Fibroblast of skin of right biceps (primary cell): ENCODE results near the gene PGP.

ENCODE experiments used
- DNase-seq: peaks from one replicate; pipeline ENCODE4 v3.0.0-alpha.2; 2013

PGP gene

DNA sequence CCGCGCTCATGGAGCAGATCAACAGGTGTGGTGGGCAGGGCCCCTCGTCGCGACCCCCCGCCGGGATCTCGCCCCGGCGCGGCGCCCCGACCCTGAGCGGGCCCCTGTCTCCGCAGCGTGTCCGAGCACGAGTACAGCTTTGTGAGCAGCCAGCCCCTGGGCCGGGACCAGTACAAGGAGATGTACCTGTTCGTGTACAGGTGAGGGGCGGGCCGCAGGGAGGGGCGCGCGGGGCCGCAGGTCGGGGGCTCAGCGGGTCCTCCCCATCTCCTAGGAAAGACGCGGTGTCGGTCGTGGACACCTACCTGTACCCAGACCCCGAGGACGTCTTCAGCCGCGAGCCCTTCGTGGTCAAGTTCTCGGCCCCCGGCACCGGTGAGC, 22.5 kb upstream of the PGP start:
- DNase-seq = no peak

DNA sequence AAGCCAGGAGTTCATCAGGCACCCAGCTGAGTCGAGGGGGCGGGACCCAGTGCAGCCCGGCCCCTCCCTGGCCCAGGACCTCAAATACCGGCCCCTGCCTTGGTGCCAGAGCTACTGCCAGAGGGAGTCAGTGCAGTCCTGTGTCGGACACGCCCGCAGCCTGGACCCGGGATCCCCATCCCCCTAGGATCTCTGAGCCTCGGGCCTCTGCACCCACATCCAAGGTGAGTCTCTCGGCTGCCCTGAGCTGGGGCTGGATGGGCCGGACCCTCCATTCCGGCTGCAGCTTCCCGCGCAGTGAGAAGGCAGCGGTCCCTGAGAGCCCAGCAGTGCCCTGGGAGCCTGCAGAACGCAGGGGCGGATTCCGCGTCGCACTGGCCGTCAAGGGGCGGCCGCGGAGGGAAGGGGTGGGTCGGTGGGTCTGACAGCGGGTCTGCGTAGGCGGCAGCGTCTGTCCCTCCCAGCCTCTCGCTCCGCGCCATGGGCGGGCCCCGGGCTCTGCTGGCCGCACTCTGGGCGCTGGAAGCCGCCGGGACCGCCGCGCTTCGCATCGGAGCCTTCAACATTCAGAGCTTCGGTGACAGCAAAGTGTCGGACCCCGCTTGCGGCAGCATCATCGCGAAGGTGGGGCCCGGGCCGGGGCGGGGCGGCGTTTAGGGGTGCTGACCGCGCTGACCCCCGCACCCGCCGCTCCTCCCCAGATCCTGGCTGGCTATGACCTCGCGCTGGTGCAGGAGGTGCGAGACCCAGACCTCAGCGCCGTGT, 21.9 kb upstream of the PGP start, which contains the start of gene DNASE1L2:
Gene DNASE1L2 (plus strand): TSS at position 108 of the 765 bp plus-strand sequence. CDS start 373 bp downstream, at position 481.
- no peak for DNase-seq

DNA sequence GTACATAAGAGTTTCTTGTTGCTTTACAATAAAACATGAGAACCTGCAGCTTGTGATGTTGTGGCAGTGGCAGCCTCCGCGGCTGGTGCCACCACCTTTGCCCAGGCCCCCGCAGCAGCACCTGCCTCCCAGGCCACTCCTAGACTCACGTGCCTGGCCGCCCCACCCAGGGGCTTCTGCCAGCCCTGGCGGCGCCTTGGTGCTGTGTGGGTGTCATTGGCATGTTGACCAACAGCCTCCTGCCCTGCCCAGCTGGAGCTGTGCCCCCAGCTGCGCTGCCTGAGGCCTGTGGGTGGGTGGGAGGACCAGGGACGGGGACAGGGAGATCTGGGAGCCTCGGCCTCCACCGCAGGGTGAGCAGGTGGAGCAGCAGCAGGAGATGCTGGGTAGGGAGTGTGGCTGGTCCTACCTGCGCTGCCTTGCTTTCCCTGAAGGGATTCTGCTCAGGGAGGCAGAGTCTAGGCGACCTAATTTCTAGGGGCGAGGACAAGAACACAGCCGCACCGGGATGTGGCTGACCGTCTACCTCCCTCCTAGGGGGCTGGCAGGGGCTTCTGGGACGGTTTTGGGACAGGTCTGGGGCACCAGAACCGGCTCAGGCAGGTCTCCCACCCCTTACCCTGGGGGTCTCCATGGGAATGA, 21.2 kb upstream of the PGP start:
- DNase-seq = no peak

DNA sequence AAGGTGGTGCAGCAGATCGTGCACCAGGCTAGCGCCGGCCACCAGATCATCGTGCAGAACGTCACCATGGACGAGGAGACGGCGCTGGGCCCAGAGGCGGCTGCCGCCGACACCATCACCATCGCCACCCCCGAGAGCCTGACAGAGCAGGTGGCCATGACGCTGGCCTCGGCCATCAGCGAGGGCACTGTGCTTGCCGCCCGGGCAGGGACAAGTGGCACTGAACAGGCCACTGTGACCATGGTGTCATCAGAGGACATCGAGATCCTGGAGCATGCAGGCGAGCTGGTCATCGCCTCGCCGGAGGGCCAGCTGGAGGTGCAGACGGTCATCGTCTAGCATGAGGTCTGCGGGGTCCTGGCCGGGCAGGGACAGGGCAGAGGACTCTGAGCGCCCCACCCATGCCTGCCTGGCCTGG, 20.6 kb upstream of the PGP start:
- DNase-seq = no peak

DNA sequence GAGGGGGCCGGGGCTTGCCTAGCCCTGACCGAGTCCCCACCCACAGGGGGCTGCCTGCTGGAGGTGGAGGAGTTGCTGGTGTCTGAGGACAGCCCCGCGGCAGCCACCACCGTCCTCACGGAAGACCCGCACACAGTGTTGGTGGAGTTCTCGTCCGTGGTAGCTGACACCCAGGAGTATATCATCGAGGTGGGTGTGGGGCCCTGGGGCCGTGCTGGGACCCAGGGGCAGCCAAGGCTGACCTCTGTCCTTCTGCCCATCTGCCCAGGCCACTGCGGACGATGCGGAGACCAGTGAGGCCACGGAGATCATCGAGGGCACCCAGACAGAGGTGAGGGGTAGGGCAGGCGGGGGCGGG, 20.2 kb upstream of the PGP start:
- no peak for DNase-seq

DNA sequence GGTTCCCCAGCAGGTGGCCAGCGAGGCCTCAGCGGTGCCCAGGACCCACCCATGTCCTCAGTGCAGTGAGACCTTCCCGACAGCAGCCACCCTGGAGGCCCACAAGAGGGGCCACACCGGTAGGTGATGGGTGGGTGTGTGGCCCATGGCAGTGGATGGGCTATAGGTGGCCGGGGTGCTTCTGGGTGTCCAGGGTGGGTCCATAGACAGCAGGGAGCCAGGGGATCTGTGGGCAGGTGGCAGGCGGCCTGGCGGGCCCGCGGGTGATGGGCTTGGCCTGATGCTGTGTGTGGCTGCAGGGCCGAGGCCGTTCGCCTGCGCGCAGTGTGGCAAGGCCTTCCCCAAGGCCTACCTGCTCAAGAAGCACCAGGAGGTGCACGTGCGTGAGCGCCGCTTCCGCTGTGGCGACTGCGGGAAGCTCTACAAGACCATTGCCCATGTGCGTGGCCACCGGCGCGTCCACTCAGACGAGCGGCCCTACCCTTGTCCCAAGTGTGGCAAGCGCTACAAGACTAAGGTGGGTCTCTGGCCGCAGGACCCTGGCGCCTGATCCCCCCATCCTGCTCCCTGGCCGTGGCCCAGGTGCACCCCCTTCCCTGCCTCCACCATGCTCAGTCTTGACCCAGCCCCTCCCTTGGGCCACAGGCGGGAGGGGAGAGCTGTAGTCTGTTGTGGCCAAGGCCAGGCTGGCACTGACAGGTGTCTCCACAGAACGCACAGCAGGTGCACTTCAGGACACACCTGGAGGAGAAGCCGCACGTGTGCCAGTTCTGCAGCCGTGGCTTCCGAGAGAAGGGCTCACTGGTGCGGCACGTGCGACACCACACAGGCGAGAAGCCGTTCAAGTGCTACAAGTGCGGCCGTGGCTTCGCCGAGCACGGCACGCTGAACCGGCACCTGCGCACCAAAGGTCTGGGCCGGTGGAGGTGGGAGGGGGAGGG, 19.5 kb upstream of the PGP start:
- no peak for DNase-seq

DNA sequence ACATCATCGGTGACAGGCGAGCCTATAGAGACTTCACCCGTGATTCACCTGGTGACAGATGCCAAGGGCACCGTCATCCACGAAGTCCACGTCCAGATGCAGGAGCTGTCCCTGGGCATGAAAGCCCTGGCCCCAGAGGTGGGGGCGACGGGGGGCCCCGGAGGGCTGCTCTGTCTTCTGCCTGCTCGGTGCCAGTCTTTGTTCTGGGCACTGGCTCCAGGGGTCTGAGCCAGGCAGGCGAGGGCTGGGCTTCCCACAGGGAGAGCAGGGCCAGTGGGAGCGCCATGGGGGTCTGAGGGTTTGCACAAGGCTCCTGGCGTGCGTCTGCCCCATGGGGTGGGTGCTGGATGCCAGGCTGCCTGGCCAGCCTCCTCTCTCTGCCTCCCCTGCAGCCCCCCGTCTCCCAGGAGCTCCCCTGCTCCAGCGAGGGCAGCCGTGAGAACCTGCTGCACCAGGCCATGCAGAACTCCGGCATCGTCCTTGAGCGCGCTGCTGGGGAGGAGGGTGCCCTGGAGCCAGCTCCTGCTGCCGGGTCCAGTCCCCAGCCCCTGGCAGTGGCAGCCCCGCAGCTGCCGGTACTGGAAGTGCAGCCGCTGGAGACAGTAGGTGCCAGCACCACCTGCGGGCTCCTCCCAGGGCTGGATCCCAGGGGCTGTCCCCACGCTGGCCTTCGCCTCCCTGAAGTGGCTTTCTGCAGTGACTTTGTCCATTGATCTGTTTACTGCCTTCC, 18.6 kb upstream of the PGP start:
- DNase-seq = no peak

DNA sequence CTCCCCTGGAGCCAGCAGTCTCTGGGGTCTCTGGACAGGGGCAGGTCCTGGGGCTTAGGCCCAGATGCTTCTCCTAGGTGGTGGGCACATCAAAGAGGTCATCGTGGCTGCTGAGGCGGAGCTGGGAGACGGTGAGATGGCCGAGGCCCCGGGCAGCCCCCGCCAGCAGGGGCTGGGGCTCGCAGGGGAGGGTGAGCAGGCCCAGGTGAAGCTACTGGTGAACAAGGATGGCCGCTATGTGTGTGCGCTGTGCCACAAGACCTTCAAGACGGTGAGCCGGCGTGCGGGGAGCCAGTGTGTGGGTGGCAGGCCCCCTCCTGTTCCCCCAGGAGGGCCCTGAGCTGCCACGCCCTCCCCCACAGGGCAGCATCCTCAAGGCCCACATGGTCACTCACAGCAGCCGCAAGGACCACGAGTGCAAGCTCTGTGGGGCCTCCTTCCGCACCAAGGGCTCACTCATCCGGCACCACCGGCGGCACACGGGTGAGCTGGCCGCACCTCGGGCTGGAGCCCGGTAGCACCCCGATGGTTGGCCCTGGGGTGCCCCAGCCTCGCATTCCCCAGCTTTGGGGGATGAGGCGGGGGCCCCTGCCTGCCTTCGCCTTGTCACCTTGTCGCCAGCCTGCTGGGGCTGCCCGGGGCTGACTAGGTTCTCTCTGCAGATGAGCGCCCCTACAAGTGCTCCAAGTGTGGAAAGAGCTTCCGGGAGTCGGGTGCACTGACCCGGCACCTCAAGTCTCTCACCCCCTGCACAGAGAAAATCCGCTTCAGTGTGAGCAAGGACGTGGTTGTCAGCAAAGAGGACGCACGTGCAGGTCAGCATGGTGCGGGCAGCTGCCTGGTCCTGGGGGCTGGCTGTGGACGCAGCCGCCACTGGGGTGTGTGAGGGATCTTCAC, 17.7 kb upstream of the PGP start:
- DNase-seq = no peak

DNA sequence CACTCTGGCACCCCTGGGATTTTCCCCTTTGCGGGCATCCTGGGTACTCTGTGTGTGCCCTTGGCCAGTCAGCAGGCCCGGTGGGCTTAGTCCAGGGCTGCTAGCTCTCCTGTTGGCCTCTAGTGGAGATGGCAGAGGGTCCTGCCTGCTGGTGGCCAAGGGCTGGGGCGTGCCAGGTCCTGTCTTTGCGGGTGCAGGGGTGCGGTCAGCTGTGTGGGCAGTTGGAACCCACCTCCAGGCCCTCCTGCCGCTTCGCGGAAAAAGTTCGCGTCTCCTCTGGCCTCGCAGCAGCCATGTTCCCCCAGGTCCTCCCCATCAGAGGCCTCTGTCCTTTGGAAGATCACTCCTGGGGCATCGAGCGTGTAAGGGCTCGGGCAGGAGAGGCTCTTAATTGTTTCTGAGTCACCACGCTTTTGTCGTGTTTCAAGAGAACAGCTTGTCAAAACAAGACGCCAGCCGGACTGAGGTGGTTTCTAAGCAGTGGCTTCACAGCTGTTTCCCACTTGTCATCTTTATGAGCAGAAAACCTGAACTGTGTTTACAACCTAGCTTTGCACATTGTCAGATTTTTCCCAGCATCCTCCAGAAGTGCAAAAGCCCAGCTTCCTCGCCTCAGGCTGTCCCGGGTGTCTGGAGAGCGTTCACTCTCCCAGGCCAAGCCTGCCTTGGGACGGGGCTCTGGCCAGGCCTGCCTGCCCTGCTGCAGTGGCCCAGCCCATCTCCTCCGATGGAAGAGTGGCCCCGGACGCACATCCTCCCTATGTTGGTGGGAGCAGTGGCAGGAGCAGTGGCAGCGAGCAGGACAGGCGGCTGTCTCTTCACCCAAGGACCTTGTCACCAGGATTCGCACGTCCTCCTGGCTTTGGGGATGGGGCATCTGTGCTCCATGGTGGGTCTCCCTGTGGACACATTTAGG, 16.6 kb upstream of the PGP start:
- DNase-seq = no peak

DNA sequence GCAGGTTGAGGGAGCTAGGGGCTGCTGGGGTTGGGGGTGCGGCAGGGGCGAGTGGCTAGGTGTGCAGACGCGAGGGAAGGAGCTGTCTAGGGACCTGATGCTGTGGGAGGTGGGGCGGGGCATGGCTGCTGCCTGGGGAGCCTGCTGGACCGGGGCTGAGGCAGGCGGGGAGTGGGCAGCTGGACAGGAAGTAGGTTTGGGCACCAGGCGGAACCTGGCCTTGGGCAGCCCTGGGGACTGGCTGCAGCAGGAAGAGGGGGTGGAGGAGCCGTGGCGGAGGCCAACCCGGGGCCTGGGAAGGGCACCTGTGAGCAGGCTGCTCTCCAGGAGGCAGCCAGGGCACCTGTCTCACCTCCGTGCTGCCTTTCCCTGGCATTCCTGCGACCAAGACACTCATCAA, 15.7 kb upstream of the PGP start:
- DNase-seq = no peak

DNA sequence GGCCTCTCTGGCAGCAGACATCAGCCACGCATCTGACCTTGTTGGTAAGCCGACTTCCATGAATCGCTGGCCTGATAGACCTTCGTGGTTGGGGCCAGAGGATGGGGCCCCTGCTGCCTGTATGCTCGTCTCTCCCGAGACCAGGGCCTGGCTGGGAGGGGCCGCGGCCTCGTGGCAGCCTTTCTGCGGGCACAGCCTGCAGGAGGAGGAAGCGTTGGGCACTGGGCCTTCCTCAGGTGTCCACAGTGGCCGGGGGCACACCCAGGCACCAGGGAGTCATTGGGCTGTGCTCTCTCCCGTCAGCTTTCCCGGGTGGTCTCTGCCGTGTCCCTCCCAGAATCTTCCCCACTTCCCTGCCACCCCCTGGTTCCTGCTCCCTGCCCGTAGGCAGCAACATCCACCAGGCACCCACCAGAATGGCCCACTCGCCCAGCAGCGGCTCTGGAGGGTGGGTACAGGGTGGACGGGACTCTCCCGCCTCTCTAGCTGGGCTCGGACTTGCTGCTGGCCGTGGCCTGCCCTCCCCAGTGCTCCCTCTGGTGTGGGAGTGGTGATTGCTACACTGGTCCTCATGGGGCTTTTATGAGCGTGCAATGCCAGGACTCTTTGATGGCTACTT, 15.1 kb upstream of the PGP start:
- DNase-seq = no peak

DNA sequence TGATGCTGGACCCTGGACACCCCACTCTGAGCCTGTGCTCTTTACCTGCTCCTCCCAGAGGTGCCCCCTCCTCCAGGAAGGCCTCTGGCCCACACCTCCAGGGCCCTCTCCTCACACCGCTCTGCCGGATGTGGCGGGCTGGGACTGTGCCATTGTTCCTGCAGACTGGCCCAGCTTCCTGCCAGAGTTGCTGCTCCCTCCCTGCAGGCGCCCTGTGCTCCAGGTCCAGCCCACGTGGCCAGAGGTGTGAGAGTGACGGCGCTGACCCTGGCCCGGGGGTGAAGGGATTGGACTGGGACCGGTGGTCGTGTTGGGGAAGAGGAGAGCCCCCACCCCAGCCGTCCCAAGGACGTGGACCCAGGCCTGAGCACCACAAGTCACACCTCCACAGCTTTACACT, 14.5 kb upstream of the PGP start:
- no peak for DNase-seq

DNA sequence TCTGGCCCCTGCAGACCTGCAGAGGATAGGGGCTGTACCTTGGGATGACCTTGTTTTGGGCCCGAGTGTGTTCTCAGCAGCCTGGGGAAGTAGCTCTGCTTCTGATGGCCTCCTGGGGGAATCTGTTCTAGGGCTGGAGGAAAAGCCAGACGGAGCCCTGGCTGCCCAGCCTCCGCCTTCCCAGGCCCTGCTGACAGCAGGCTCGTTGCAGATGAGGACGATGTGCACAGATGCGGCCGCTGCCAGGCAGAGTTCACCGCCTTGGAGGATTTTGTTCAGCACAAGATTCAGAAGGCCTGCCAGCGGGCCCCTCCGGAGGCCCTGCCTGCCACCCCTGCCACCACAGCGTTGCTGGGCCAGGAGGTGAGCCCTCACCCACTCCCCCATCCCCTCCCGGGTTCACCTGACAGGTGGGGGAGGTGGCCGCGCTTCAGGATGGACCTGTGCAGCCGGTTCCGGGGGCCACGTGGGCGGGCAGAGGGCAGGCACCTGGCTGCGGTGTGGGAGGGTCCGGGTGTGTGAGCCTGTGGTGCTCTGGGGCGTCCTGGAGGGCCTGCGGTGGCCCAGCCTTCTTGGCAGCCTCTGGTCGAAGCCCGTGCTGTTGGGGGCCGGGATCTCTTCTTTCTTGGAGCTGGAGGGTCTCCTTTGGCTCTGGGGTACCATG, 13.7 kb upstream of the PGP start:
- no peak for DNase-seq

DNA sequence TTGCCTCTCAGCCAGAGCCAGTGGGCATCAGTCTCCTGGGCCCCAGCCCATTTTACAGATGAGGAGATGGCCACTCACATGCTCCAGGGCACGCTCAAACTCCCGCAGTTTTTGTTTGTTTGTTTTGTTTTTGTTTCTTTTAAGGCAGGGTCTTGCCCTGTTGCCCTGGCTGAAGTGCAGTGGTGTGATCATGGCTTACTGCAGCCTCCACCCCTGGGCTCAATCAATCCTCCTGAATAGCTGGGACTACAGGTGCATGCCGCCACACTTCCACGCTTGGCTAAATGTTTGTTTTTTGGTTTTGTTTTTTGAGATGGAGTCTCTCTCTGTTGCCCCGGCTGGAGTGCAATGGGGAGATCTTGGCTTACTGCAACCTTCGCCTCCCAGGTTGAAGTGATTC, 12.3 kb upstream of the PGP start:
- DNase-seq = no peak

DNA sequence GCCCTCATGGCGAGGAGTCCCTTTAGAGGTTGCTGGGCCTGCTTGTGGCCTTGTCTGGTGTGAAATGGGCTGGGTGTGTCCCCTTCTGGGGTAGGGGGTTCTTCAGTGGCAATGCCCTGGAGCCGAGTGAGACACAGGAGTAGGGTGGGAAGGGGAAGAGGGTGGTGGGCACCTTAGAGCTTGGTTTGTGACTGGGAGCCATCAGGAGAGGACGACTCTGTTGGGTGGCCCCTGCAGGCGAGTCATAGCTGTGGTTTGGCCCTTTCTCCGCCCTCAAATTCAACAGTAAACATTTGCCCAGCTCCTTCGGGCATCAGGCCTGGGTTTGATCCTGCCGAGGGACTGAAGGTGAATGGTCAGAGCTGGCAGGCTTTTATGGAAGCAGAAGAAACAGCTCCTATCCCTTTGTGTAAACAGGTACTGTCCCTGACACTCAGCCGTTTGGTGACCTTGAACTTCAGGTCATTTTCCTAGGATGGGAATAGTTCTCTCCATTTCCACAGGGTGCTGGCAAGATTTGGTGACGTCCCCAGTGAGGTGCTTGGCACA, 11.7 kb upstream of the PGP start:
- no peak for DNase-seq

DNA sequence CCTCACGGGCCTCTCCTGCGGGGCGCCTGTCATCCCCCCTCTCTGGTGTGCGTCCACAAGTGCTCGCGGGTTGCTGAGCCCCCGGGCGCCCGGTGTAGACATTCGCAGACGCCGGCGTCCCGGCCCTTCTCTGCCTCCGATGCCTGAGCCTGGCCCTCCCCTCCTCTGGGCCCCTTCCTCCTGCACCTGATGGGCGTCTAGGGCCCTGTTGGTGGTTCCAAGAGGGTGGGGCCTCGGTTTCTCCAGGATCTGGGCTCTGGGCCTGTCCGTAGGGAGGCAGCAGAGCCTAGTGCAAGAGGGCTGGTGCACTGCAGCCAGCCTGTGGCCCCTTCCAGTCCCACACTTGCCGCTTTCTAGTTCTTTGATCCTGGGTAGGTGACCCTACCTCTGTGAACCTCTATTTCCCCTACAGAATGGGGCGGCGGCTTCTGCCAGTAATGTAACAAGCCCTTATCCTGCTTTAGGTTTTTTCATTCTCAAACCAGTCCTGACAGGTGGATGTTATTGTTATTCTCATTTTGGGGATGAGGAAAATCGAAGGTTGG, 9.4 kb upstream of the PGP start:
- peak; percentile 39 for DNase-seq

DNA sequence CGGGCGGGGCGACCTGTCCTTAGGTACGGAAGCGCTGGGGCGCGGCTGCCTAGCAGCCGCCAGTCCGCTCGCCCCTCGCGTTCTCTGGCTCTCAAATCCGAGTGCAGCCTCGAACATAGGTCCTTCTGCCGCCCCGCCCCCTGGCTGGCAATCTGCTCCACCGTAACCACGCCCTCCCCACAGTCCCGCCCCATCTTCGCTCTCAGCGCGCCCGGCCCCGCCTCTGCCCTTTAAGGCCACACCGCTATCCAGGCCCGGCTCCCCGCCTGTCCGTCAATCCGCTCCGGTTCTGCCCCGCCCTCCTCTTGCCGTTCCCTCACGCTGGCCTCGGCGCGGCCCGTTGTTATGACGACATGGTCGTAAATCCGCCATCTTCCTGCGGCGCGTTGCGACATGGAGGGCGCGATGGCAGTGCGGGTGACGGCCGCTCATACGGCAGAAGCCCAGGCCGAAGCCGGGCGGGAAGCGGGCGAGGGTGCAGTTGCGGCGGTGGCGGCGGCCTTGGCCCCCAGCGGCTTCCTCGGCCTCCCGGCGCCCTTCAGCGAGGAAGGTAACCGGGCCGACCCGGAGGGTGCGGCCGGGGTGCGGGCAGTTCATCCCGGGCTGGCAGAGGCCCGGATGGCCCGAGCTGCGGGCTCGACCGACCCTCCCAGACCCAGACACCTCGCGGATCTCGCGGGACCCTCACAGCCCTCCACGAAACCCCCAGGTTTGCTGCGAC, 8.7 kb upstream of the PGP start, which contains the start of gene E4F1:
Gene E4F1 (plus strand): TSS at position 371 of the 721 bp plus-strand sequence. CDS start 23 bp downstream, at position 394.
- peak; percentile 100 for DNase-seq

DNA sequence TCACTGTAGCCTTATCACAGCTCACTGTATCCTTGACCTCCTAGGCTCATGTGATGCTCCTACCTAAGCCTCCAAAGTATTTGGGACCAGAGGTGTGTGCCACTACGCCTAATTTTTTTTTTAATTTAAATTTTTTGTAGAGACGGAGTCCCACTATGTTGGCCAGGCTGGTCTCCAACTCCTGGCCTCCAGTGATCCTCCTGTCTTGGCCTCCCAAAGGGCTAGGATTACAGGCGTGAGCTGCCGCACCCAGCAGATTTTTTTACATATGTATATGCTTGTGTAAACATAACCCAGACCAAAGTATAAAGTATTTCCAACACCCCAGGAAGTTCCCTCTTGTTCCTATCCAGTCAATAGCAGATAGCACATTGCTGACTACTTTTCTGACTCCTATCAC, 1.7 kb upstream of the PGP start:
- DNase-seq = no peak
